ENCODE data around the gene TOM1L2. TPM values are rescaled to one million over a fixed set of nuclear protein-coding genes. Genes with fewer than 3 reads are reported as not detected.
"Not testable (repeated sequence)": the region's sequence is repeated elsewhere in the genome, so short reads cannot be mapped to it uniquely, and the experiment has no call there.

TOM1L2 gene
- total and polyA plus RNA-seq, 11 donors = 122 to 345 (median 247) TPM

GRCh38 chr17:17941015-17941414 lies 31.2 kb downstream of the TOM1L2 start:
- TF ChIP-seq CTCF (IDR thresholded peaks at IDR 0.05) (no peak), POLR2A (IDR thresholded peaks at IDR 0.05) (no peak)
- intact Hi-C loops (cut with DNase I) = no loop called here
- Histone ChIP-seq H3K36me3 (no peaks in the 10 kb centered on the region), H3K9me3 (no peaks in the 10 kb centered on the region), H3K4me3 (no peak overlapping the region), H3K4me1 (peaks cover 8 to 99% (median 65%) of the 10 kb centered on the region in 12 donors), H3K27me3 (no peaks in the 10 kb centered on the region), H3K27ac (peak overlapping the region in 6 of 12 donors; percentile 4 to 62 (median 30))
- ATAC-seq (no peak), DNase-seq (no peak)
- WGBS, 4 donors = 22 to 42% (median 30%) methylated on average over 5 of the region's 5 CpGs

GRCh38 chr17:17940441-17940911 lies 31.7 kb downstream of the TOM1L2 start:
- ATAC-seq (no peak), DNase-seq (no peak)
- Histone ChIP-seq H3K36me3 (no peaks in the 10 kb centered on the region), H3K27me3 (no peaks in the 10 kb centered on the region), H3K27ac (peak overlapping the region in 9 of 12 donors; percentile 4 to 62 (median 36)), H3K9me3 (no peaks in the 10 kb centered on the region), H3K4me3 (no peak overlapping the region), H3K4me1 (peaks cover 8 to 100% (median 70%) of the 10 kb centered on the region in 12 donors)
- TF ChIP-seq CTCF (IDR thresholded peaks at IDR 0.05) (no peak), POLR2A (IDR thresholded peaks at IDR 0.05) (no peak)
- intact Hi-C loops (cut with DNase I) = no loop called here
- WGBS, 4 donors = 31 to 39% (median 34%) methylated on average over 3 of the region's 3 CpGs

GRCh38 chr17:17939941-17940340 lies 32.3 kb downstream of the TOM1L2 start:
- H3K36me3 ChIP-seq; DNase-seq; H3K9me3 ChIP-seq; intact Hi-C loops (cut with DNase I); H3K27me3 ChIP-seq; H3K4me3 ChIP-seq; ATAC-seq: not testable (repeated sequence)
- 78 to 91% (median 87%) methylated on average over 7 of the region's 7 CpGs for WGBS, 4 donors
- Histone ChIP-seq H3K4me1 (peaks cover 8 to 100% (median 76%) of the 10 kb centered on the region in 12 donors), H3K27ac (peak overlapping the region in 3 of 12 donors; percentile 9 to 62 (median 36))

GRCh38 chr17:17938388-17939107 lies 33.7 kb downstream of the TOM1L2 start:
- Histone ChIP-seq H3K27ac (peak overlapping the region in 6 of 12 donors; percentile 11 to 44 (median 31)), H3K27me3 (no peaks in the 10 kb centered on the region), H3K9me3 (no peaks in the 10 kb centered on the region), H3K4me3 (no peak overlapping the region), H3K36me3 (no peaks in the 10 kb centered on the region), H3K4me1 (peaks cover 8 to 98% (median 77%) of the 10 kb centered on the region in 12 donors)
- ATAC-seq (peak in 1 of 4 donors; percentile 25), DNase-seq (no peak)
- TF ChIP-seq CTCF (IDR thresholded peaks at IDR 0.05) (no peak), POLR2A (IDR thresholded peaks at IDR 0.05) (no peak)
- WGBS, 4 donors = 77 to 84% (median 80%) methylated on average over 8 of the region's 8 CpGs
- intact Hi-C loops (cut with DNase I) = no loop called here

All from heart left ventricle (tissue), 16 donors.